IgD-negative memory B cell (primary cell): ENCODE measurements around the gene SH3PXD2A. TPM values are rescaled to one million over a fixed set of nuclear protein-coding genes. Genes with fewer than 3 reads are reported as not detected.
A peak's percentile ranks its signal among the peaks of the same experiment; 100 is the strongest.

ENCODE experiments used
- H3K27ac Mint-ChIP-seq, 3 donors: one replicate each; pipeline ENCODE4 v1.8.0; 2020 to 2022; ENCODE audit warnings: mild to moderate bottlenecking in 3 of 3, mixed read lengths in 3 of 3, moderate library complexity in 1 of 3
- H3K27me3 Mint-ChIP-seq: one replicate; pipeline ENCODE4 v1.8.0; 2021; ENCODE audit warnings: mixed read lengths
- H3K36me3 Mint-ChIP-seq: one replicate; pipeline ENCODE4 v1.8.0; 2020; ENCODE audit warnings: mild to moderate bottlenecking, mixed read lengths
- H3K4me1 Mint-ChIP-seq, 3 donors: one replicate each; pipeline ENCODE4 v1.8.0; 2020 to 2022; ENCODE audit warnings: mixed read lengths in 3 of 3, mild to moderate bottlenecking in 1 of 3
- H3K4me3 Mint-ChIP-seq, 4 donors: one replicate each; pipeline ENCODE4 v1.8.0; 2020 to 2022; ENCODE audit warnings: mild to moderate bottlenecking in 4 of 4, mixed read lengths in 4 of 4, moderate library complexity in 3 of 4
- H3K9me3 Mint-ChIP-seq, 3 donors: one replicate each; pipeline ENCODE4 v1.8.0; 2020 to 2021; ENCODE audit warnings: mixed read lengths in 3 of 3, mild to moderate bottlenecking in 1 of 3
- polyA plus RNA-seq: library from polyadenylated mRNA; unstranded; fragments of 300-500 nt; fragmentation: Illumina TruSeq; gene quantifications from one replicate; pipeline ENCODE4 v1.2.3, GENCODE V29; 2021

The SH3PXD2A gene
- polyA plus RNA-seq, 1 donor from 2014 or later, result 1.2 TPM

DNA sequence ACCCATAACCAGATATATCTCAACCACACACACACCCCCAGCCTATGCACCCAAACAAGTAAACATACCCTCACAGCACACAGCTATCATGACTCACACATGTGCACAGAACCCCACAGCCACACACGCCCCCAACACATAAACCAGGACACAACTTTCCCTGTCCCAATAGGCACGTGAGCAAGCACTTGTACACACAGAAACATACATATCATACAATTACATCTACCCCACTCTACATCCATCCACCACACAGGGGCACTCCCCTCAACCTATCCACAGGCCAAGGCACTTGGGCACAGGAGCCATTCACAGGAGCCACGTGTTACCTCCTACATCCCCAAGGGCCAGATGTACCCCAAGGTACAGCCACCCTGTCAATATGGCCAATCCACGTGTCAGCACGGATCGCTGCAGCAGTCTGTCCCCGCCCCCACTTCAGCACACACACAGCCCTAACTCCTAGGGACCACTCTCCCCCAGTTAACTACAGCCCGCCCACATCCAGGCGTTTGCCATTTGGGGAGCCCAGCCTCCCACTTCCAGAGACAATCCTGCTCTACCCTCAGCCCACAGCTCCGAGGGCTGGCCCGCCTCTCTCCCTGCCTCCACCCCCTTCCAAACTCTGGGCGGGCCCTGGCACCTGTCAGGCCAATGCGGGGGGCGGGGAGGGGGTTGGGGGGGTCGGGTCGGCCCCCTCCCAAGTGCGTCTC lies 163.5 kb downstream of the SH3PXD2A start:
- no peaks in the 10 kb centered on the region for H3K27me3 Mint-ChIP-seq
- H3K36me3 Mint-ChIP-seq, result no peaks in the 10 kb centered on the region
- peak overlapping the region; percentile 28 to 92 (median 88) for H3K4me3 Mint-ChIP-seq
- H3K9me3 Mint-ChIP-seq, result peaks cover 0 to 2% (median 0%) of the 10 kb centered on the region in 3 donors
- H3K27ac Mint-ChIP-seq, result peak overlapping the region; percentile 12 to 93 (median 87)
- peaks cover 7 to 32% (median 22%) of the 10 kb centered on the region in 3 donors for H3K4me1 Mint-ChIP-seq

DNA sequence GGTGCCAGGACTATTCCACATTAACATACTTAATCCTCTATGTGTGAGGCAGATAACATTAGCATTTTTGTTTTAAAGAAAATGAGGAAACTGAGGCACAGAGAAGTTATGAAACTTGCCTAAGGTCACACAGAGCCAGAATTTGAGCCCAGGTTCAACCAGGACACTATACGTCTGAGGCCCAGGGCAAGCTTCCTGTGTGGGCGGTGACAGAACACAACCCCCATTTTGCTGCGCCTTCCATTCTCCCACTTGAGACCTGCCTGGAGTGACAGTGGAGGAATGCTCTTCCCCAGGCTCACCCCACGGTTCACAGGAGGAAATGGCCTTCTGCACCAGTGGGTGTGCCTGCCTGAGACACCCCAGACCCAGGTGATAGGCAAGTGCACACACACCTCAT lies 164.1 kb downstream of the SH3PXD2A start:
- peaks cover under 1% of the 10 kb centered on the region for H3K27me3 Mint-ChIP-seq
- no peaks in the 10 kb centered on the region for H3K36me3 Mint-ChIP-seq
- peak overlapping the region in 2 of 3 donors; percentile 12 to 93 for H3K27ac Mint-ChIP-seq
- H3K9me3 Mint-ChIP-seq, result peaks cover 0 to 2% (median 0%) of the 10 kb centered on the region in 3 donors
- H3K4me3 Mint-ChIP-seq, result peak overlapping the region; percentile 28 to 91 (median 84)
- peaks cover 9 to 29% (median 20%) of the 10 kb centered on the region in 3 donors for H3K4me1 Mint-ChIP-seq

DNA sequence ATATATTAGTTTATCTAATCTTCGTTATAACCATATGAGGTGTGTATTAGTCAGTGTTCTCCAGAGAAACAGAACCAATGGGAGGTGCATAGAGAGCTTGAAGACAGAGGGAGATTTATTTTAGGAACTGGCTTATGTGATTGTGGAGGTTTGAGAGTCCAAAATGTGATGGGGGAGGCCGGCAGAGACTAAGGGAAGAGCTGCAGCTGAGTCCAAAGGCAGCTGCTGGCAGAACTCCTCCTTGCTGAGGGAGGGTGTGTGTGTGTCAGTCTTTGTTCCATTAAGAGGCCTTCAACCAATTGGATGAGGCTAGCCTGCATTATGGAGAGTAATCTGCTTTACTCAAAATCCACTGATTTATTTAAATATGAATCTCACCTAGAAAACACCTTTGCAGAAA lies 165.1 kb downstream of the SH3PXD2A start:
- H3K27me3 Mint-ChIP-seq, result peaks cover 2% of the 10 kb centered on the region
- peaks cover 0 to 2% (median 0%) of the 10 kb centered on the region in 3 donors for H3K9me3 Mint-ChIP-seq
- H3K4me3 Mint-ChIP-seq, result peak overlapping the region in 1 of 4 donors; percentile 74
- H3K36me3 Mint-ChIP-seq, result no peaks in the 10 kb centered on the region
- peak overlapping the region in 2 of 3 donors; percentile 12 to 64 for H3K27ac Mint-ChIP-seq
- H3K4me1 Mint-ChIP-seq, result peaks cover 13 to 25% (median 13%) of the 10 kb centered on the region in 3 donors

DNA sequence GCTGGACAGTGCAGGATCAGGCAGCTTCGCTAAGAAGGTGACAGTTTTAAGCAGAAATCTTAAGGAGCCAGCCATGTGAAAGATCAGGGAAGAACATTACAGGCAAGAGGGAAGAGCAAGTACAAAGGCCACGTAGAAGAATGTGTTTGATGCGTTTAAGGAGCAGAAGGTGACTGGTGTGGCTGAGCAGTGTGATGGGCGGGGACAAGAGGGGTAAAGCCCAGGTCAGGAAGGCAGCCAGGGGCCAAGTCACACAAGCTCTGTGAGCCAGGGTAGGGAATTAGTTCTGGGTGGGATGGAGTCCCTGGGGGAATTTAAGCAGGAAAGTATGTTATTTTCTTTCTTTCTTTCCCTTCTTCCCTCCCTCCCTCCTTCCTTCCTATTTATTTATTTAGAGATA lies 166.9 kb downstream of the SH3PXD2A start:
- peaks cover 0 to 1% (median 0%) of the 10 kb centered on the region in 3 donors for H3K9me3 Mint-ChIP-seq
- H3K4me3 Mint-ChIP-seq, result no peak overlapping the region
- H3K4me1 Mint-ChIP-seq, result peaks cover 10 to 26% (median 13%) of the 10 kb centered on the region in 3 donors
- no peaks in the 10 kb centered on the region for H3K36me3 Mint-ChIP-seq
- H3K27me3 Mint-ChIP-seq, result peaks cover 2% of the 10 kb centered on the region
- H3K27ac Mint-ChIP-seq, result peak overlapping the region in 1 of 3 donors; percentile 2

DNA sequence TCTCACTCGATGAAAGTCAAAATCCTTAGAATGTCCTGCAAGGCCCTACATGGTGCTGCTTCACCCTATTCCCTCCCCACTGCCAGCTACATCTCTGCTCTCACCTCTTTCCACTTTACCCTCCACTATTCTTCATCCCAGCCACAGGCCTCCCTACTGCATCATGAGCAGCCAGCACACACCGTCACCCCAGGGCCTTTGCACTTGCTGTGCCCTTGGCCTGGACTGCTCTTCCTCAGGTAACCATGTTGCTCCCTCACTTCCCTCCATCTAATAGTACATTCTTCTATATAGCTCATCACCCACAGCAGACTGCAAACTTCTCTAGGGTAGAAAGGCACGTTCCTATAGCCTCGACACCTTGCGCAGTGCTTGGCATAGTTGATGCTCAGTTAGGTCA lies 167.7 kb downstream of the SH3PXD2A start:
- Mint-ChIP-seq H3K27me3 (peaks cover 2% of the 10 kb centered on the region), H3K9me3 (no peaks in the 10 kb centered on the region), H3K4me1 (peaks cover 10 to 24% (median 13%) of the 10 kb centered on the region in 3 donors), H3K27ac (peak overlapping the region in 2 of 3 donors; percentile 1 to 2), H3K4me3 (peak overlapping the region in 1 of 4 donors; percentile 39), H3K36me3 (no peaks in the 10 kb centered on the region)

DNA sequence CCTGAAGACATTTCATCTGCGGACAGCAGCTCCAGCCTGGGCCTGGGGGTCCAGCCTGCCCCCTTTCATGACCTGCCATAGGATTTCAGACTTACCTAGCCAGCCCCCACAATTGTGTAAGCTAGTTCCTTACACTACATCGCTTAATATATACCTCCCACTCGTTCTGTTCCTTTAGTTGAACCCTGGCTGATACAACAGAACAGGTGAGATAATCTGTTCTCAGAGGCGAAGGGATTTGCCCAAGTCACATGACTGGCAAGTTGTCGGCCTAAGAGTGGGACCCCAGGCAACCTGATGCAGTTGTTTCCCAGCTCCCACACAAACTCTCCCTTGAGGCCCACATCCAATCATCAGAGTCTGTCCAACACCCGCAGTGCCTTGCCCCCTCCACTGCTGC lies 168.2 kb downstream of the SH3PXD2A start:
- no peak overlapping the region for H3K4me3 Mint-ChIP-seq
- H3K4me1 Mint-ChIP-seq, result peaks cover 10 to 24% (median 13%) of the 10 kb centered on the region in 3 donors
- peaks cover 2% of the 10 kb centered on the region for H3K27me3 Mint-ChIP-seq
- H3K9me3 Mint-ChIP-seq, result no peaks in the 10 kb centered on the region
- H3K27ac Mint-ChIP-seq, result no peak overlapping the region
- H3K36me3 Mint-ChIP-seq, result no peaks in the 10 kb centered on the region

DNA sequence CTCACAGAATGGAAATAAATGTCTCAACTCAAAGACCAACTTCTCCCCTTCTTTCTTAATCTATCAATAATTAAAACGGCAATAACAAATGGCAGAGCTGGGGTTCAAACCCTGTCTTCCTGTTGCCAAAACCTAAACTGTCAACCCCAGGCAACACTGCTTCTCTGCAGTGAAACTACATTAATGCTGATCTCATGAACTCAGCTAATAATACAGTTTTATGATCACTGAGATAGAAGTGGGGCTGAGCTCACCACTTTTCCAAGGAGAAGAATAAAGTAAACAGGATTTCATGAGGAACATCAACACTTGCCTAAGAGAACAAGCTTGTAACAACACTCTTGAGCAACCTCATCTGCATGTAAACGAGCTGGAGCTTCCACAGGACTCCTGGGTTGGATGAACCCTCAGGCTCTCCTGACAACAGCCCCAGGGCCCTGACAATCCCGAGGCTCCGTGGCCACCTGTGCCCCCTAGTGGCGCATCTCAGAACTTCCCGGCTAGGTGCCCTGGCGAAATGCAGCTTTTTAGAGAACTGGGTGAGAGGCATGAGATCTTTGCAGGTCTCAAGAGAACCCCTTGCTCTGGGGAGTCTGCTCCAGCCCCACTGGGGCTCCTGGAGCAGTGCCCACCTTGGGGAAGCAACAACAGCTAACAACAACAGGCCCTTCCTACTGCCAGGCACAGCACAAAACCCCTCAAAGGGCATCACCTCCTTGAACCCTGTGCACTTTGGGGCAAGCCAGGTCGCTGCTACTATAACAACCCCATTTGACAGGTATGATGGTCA lies 169.3 kb downstream of the SH3PXD2A start:
- peak overlapping the region in 2 of 3 donors; percentile 54 to 58 for H3K27ac Mint-ChIP-seq
- H3K4me1 Mint-ChIP-seq, result peaks cover 4 to 17% (median 13%) of the 10 kb centered on the region in 3 donors
- peak overlapping the region in 2 of 4 donors; percentile 35 to 48 for H3K4me3 Mint-ChIP-seq
- no peaks in the 10 kb centered on the region for H3K36me3 Mint-ChIP-seq
- peaks cover 2% of the 10 kb centered on the region for H3K27me3 Mint-ChIP-seq
- no peaks in the 10 kb centered on the region for H3K9me3 Mint-ChIP-seq

DNA sequence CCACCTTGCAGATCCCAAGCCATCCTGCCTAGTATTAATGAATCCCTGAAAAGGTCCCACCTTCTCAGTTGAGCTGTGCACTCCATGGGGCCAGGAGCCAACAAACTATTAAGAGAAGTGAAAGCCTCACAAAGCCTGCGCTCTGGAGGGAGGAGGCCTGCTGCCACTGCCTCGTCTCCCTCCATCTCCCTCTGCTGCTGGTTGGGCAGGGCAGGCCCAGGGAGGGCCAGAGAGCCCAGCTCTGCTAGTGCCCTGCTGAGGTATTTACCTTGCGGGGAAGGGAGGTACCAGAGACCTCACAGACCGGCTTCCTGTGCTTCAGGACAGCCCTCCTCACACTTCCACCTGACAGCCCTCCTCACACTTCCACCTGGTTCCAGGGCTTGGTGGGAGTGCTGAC lies 171.5 kb downstream of the SH3PXD2A start:
- Mint-ChIP-seq H3K36me3 (no peaks in the 10 kb centered on the region), H3K27ac (peak overlapping the region in 1 of 3 donors; percentile 39), H3K4me3 (no peak overlapping the region), H3K4me1 (peaks cover 10 to 21% (median 14%) of the 10 kb centered on the region in 3 donors), H3K9me3 (no peaks in the 10 kb centered on the region), H3K27me3 (peaks cover 2% of the 10 kb centered on the region)

DNA sequence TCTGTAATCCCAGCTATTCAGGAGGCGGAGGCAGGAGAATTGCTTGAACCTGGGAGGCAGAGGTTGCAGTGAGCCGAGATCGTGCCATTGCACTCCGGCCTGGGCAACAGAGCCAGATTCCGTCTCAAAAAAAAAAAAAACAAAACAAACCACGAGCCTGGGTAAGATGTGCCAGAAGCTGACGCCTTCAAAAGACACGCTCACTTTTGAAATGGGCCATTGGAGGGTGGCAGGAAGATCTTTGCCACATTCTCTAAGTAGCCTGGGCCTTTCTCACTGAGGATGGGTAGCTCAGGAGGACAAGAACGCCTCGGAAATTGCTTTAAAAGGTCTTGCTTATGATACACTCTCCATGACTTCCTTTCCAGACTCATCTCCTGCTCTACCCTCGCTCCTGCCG lies 172.7 kb downstream of the SH3PXD2A start:
- Mint-ChIP-seq H3K27me3 (peaks cover 2% of the 10 kb centered on the region), H3K4me1 (peaks cover 19 to 29% (median 26%) of the 10 kb centered on the region in 3 donors), H3K36me3 (no peaks in the 10 kb centered on the region), H3K9me3 (no peaks in the 10 kb centered on the region), H3K4me3 (no peak overlapping the region), H3K27ac (no peak overlapping the region)

DNA sequence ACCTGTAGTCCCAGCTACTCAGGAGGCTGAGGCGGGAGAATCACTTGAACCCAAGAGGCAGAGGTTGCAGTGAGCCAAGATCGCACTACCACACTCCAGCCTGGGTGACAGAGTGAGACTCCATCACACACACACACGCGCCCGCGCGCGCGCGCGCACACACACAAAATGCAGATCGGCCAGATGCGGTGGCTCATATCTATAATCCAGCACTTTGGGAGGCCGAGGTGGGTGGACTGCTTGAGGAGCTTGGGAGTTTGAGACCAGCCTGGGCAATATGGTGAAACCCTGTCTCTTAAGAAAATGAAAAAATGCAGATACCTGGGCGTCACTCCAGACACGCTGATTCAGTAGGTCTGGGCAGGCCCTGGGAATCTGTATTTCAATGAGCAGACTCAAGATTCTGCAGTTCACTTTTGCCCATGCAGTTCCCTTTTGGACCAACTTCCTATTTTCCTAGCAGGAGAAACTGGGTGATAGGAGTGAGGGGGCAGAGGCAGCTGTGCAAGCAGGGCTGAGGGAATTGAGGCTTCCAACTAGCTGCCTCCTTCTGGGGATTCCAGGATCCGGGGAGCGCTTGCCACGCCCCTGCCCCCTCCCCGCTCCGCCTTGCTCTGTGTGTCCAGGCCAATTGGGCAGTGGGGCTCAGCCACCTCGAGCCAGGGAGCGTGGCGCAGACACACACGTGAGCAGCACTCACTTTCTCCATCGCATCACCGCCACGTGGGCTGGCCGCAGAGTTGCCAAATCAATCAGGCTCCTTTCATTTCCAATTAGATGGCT lies 173.6 kb downstream of the SH3PXD2A start:
- H3K27me3 Mint-ChIP-seq, result peaks cover 2% of the 10 kb centered on the region
- no peaks in the 10 kb centered on the region for H3K9me3 Mint-ChIP-seq
- no peak overlapping the region for H3K27ac Mint-ChIP-seq
- no peak overlapping the region for H3K4me3 Mint-ChIP-seq
- H3K4me1 Mint-ChIP-seq, result peaks cover 19 to 31% (median 27%) of the 10 kb centered on the region in 3 donors
- no peaks in the 10 kb centered on the region for H3K36me3 Mint-ChIP-seq

DNA sequence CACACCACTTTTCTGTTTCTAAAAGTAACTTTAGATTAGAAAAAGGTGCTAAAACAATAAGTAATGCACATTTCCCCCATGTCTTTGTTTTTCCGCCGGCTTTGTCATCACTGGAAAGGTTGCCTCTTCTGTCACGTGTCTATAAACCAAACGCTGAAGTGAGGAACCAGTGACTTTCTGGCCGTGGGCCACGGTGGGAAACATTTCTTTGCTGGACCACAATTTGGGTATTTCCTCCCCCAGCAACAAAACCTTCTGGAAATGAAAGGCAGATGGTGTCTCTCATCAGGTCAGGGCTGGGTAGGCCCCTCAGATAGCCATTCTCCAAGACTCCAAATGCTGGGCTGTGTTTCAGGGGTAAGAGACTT lies 174.5 kb downstream of the SH3PXD2A start:
- Mint-ChIP-seq H3K27ac (peak overlapping the region in 2 of 3 donors; percentile 42 to 62), H3K27me3 (no peaks in the 10 kb centered on the region), H3K36me3 (no peaks in the 10 kb centered on the region), H3K4me3 (no peak overlapping the region), H3K4me1 (peaks cover 19 to 26% (median 21%) of the 10 kb centered on the region in 3 donors), H3K9me3 (no peaks in the 10 kb centered on the region)

DNA sequence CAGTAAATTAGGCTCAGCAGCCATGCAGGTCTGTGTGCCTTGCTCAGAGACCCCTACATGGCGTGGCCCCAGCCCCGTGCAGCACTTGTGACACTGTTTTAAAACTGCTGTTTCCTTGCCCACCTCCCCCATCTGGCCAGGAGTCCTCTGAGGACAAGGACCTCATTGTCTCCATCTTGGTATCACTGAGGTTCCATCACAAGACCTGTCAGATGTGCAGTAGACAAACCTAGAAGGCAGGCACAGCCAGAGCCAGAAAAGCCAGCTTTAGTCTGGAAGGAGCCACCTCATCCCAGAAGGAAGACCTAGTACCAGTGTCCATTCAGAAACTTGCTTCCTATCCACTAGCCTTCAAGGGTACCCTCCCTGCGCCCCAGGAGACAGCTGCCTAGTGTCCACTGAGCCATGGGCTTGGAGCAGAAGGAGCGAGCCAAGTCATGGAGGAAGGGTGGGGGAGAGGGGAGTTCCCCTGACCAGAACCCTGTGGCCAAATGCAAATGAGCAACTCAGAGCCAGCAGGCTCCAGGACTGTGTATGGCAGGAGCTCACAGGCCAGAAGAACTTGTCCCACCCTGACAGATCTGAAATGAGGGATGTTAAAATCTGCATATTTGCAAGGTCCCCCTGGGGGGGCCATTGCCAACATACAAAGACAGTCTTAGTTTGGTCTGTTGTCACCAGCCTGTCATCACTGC lies 176.1 kb downstream of the SH3PXD2A start:
- peak overlapping the region; percentile 96 to 99 (median 98) for H3K27ac Mint-ChIP-seq
- H3K4me3 Mint-ChIP-seq, result peak overlapping the region in 3 of 4 donors; percentile 63 to 95 (median 63)
- no peaks in the 10 kb centered on the region for H3K36me3 Mint-ChIP-seq
- no peaks in the 10 kb centered on the region for H3K9me3 Mint-ChIP-seq
- peaks cover 20 to 25% (median 21%) of the 10 kb centered on the region in 3 donors for H3K4me1 Mint-ChIP-seq
- H3K27me3 Mint-ChIP-seq, result no peaks in the 10 kb centered on the region

DNA sequence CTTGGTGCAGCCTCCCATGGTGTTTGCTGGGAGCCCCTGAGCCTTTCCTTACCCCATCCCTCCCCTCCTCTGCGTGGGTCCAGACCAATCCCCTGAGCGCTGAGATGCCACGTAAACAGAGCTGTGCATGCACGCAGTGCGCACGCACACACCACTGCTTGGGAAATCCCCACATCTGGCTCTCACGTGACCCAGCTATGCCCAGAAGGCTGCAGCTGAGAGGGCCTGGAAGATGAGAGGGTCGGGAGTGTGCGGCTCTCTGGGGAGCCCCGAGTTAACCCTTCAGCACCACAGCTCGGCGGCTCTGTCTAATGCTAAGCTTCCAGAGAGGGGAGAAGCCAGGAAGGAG lies 177.2 kb downstream of the SH3PXD2A start:
- Mint-ChIP-seq H3K4me1 (peaks cover 21 to 22% (median 21%) of the 10 kb centered on the region in 3 donors), H3K9me3 (no peaks in the 10 kb centered on the region), H3K27ac (peak overlapping the region; percentile 96 to 99 (median 98)), H3K36me3 (peaks cover 2% of the 10 kb centered on the region), H3K27me3 (no peaks in the 10 kb centered on the region), H3K4me3 (peak overlapping the region; percentile 63 to 95 (median 82))

DNA sequence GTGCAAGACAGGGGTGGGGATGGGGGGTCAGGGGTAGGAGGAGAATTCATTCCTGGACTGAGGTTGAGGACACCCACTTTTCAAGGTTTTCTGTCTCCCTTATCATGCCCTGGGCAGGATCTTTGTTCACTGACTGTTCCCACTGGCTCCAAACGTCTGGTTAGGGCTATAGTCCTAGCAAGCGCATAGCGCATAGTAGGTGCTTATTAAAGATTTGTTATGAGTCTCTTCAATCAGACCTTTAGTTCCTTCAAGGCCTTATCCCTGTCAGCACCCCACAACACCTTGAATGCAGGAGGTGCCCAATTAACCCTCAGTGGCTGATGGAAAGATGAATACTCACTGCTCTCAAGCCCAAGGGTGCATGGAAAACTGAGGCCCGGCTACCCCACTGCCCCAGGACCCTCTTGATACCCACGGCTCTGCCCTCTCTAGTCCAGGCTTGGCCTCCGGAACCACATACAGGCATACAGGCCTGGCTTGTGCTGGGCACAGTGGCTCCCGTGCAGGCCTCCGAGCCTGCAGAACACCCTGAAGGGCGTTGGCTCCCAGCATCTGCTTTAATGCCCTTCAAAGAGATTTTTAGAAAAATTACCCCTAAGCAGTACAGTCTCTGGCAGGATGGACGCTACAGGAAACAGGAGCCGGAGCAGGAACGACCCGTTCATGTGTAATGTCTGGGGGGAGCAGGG lies 177.7 kb downstream of the SH3PXD2A start:
- Mint-ChIP-seq H3K4me3 (peak overlapping the region; percentile 63 to 95 (median 82)), H3K4me1 (peaks cover 21 to 22% (median 21%) of the 10 kb centered on the region in 3 donors), H3K9me3 (no peaks in the 10 kb centered on the region), H3K27me3 (no peaks in the 10 kb centered on the region), H3K36me3 (peaks cover 2% of the 10 kb centered on the region), H3K27ac (peak overlapping the region; percentile 96 to 99 (median 98))
